Stimulated activated naive B cell treated with anti-CD40 and anti-IgM and Interleukin-4, amounts not matched to agents 10 μg/mL and 1 μg/mL and 100 μg/mL, for 72 hours (primary cell): Measurements from ENCODE around the gene TNS3.
A peak's percentile ranks its signal among the peaks of the same experiment; 100 is the strongest.

Experiments used
- ATAC-seq, 2 donors: fragments of 150-1000 bp; cut with Tn5 transposase; replicated peaks; 2 replicates each; pipeline ENCODE4 v1.10.0; 2021; ENCODE audit warnings: moderate library complexity in 1 of 2
- DNase-seq: peaks from one replicate; pipeline ENCODE4 v3.0.0; 2021
- H3K27ac Mint-ChIP-seq: one replicate; pipeline ENCODE4 v1.8.0; 2022; ENCODE audit warnings: mild to moderate bottlenecking, mixed read lengths
- H3K27me3 Mint-ChIP-seq, 2 donors: one replicate each; pipeline ENCODE4 v1.8.0; 2022; ENCODE audit warnings: mixed read lengths in 2 of 2
- H3K36me3 Mint-ChIP-seq, 2 donors: one replicate each; pipeline ENCODE4 v1.8.0; 2022; ENCODE audit warnings: mixed read lengths in 2 of 2, mild to moderate bottlenecking in 1 of 2
- H3K4me1 Mint-ChIP-seq, 2 donors: one replicate each; pipeline ENCODE4 v1.8.0; 2022; ENCODE audit warnings: mixed read lengths in 2 of 2, mild to moderate bottlenecking in 1 of 2
- H3K4me3 Mint-ChIP-seq, 2 donors: one replicate each; pipeline ENCODE4 v1.8.0; 2022; ENCODE audit warnings: mild to moderate bottlenecking in 2 of 2, mixed read lengths in 2 of 2, moderate library complexity in 1 of 2
- H3K9me3 Mint-ChIP-seq, 2 donors: one replicate each; pipeline ENCODE4 v1.8.0; 2022; ENCODE audit warnings: mixed read lengths in 2 of 2, mild to moderate bottlenecking in 1 of 2

TNS3 gene

GRCh38 chr7:47284691-47285635 lies 296.9 kb downstream of the TNS3 start:
- no peak for ATAC-seq
- DNase-seq, result no peak
- Mint-ChIP-seq H3K4me1 (peaks cover 4 to 7% of the 10 kb centered on the region in 2 donors), H3K27me3 (no peaks in the 10 kb centered on the region), H3K27ac (no peak overlapping the region), H3K36me3 (peaks cover 30 to 62% of the 10 kb centered on the region in 2 donors), H3K9me3 (peaks cover 7% of the 10 kb centered on the region in 2 donors), H3K4me3 (no peak overlapping the region)

DNA sequence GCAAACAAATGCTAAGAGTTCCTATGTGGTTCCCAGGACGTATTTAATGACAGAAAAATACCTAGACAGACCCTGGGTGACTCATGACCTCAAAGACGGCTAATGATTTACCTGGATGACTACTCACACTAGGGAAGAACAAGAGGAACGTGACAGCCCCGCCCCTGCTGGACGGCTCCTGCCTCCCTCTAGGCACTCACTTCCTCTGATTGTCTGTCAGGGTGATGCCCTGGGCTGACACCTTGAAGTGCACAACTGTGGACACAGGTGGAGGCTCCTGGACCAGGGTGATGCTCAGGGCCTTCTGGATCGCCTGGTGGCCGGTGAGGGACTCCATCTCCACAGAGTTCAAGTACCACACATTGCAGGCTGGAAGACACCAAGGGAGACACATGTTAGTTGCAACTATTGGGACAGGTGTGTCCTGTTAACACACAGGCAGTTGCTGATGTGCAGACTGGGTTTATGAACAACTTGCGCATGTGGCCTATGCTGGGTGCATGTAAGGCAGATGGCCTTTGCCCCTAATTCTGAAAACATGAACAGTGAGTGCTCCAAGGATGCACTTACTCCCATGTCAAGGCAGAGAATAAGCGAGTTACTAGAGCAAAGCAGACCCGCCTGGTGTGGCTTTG lies 298.3 kb downstream of the TNS3 start:
- peaks cover 4 to 8% of the 10 kb centered on the region in 2 donors for H3K4me1 Mint-ChIP-seq
- H3K9me3 Mint-ChIP-seq, result peaks cover 7% of the 10 kb centered on the region in 2 donors
- no peak overlapping the region for H3K27ac Mint-ChIP-seq
- DNase-seq (no peak), ATAC-seq (no peak)
- no peaks in the 10 kb centered on the region for H3K27me3 Mint-ChIP-seq
- peaks cover 30 to 65% of the 10 kb centered on the region in 2 donors for H3K36me3 Mint-ChIP-seq
- no peak overlapping the region for H3K4me3 Mint-ChIP-seq

- DNase-seq (no peak), ATAC-seq (no peak)
- H3K4me3 Mint-ChIP-seq, result no peak overlapping the region
- H3K9me3 Mint-ChIP-seq, result peaks cover 7% of the 10 kb centered on the region in 2 donors
- H3K27me3 Mint-ChIP-seq, result no peaks in the 10 kb centered on the region
- no peak overlapping the region for H3K27ac Mint-ChIP-seq
- peaks cover 27 to 64% of the 10 kb centered on the region in 2 donors for H3K36me3 Mint-ChIP-seq
- peaks cover 4 to 8% of the 10 kb centered on the region in 2 donors for H3K4me1 Mint-ChIP-seq
Observed at GRCh38 chr7:47282790-47283496, 299.0 kb downstream of the TNS3 start.

- Mint-ChIP-seq H3K9me3 (peaks cover 7% of the 10 kb centered on the region in 2 donors), H3K36me3 (peaks cover 26 to 64% of the 10 kb centered on the region in 2 donors), H3K4me3 (no peak overlapping the region), H3K27ac (peak overlapping the region; percentile 39), H3K4me1 (peaks cover 4 to 8% of the 10 kb centered on the region in 2 donors), H3K27me3 (no peaks in the 10 kb centered on the region)
- no peak for DNase-seq
- ATAC-seq, result no peak
Observed at GRCh38 chr7:47281966-47282643, 299.8 kb downstream of the TNS3 start.

- Mint-ChIP-seq H3K27me3 (no peaks in the 10 kb centered on the region), H3K4me1 (peaks cover 4 to 8% of the 10 kb centered on the region in 2 donors), H3K27ac (no peak overlapping the region), H3K4me3 (no peak overlapping the region), H3K9me3 (peaks cover 7% of the 10 kb centered on the region in 2 donors), H3K36me3 (peaks cover 22 to 57% of the 10 kb centered on the region in 2 donors)
- no peak for ATAC-seq
- no peak for DNase-seq
Observed at GRCh38 chr7:47281161-47281560, 300.8 kb downstream of the TNS3 start.

DNA sequence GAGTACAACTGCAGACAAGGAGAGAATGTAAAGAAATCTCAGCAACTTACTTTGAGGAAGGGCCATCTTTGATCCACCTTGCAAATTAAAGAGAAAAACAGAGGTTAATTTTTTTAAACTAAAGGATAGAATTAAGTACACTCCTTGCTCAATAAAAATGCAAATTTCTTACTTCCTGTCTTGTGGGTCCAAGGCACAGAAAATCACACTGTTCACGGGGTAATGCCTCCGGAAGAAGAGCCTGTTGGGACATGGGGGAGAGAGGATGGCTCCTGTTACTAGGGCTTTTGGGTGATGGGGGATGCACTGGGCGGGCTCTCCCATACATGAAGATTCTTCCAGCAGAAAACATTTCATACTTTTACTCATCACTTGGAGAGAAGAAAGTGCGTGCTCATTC lies 301.8 kb downstream of the TNS3 start:
- Mint-ChIP-seq H3K4me1 (peaks cover 4 to 8% of the 10 kb centered on the region in 2 donors), H3K9me3 (no peaks in the 10 kb centered on the region), H3K36me3 (peaks cover 14 to 52% of the 10 kb centered on the region in 2 donors), H3K4me3 (no peak overlapping the region), H3K27me3 (no peaks in the 10 kb centered on the region), H3K27ac (no peak overlapping the region)
- DNase-seq (no peak), ATAC-seq (no peak)

- no peak overlapping the region for H3K27ac Mint-ChIP-seq
- H3K36me3 Mint-ChIP-seq, result peaks cover 8 to 43% of the 10 kb centered on the region in 2 donors
- no peaks in the 10 kb centered on the region for H3K9me3 Mint-ChIP-seq
- H3K4me3 Mint-ChIP-seq, result no peak overlapping the region
- no peaks in the 10 kb centered on the region for H3K27me3 Mint-ChIP-seq
- ATAC-seq (no peak), DNase-seq (no peak)
- H3K4me1 Mint-ChIP-seq, result peaks cover 4 to 8% of the 10 kb centered on the region in 2 donors
Observed at GRCh38 chr7:47278043-47278442, 303.9 kb downstream of the TNS3 start.

- no peak for DNase-seq
- H3K4me3 Mint-ChIP-seq, result no peak overlapping the region
- H3K27me3 Mint-ChIP-seq, result no peaks in the 10 kb centered on the region
- H3K36me3 Mint-ChIP-seq, result peaks cover 8 to 37% of the 10 kb centered on the region in 2 donors
- no peaks in the 10 kb centered on the region for H3K9me3 Mint-ChIP-seq
- ATAC-seq, result no peak
- H3K27ac Mint-ChIP-seq, result peak overlapping the region; percentile 53
- peaks cover 4 to 8% of the 10 kb centered on the region in 2 donors for H3K4me1 Mint-ChIP-seq
Observed at GRCh38 chr7:47277321-47277781, 304.6 kb downstream of the TNS3 start.

- Mint-ChIP-seq H3K4me3 (no peak overlapping the region), H3K4me1 (no peaks in the 10 kb centered on the region), H3K27ac (no peak overlapping the region), H3K27me3 (no peaks in the 10 kb centered on the region), H3K9me3 (peaks cover 0 to 3% of the 10 kb centered on the region in 2 donors), H3K36me3 (peaks cover 0 to 12% of the 10 kb centered on the region in 2 donors)
- DNase-seq, result no peak
- no peak for ATAC-seq
Observed at GRCh38 chr7:47273974-47274766, 307.7 kb downstream of the TNS3 start.

DNA sequence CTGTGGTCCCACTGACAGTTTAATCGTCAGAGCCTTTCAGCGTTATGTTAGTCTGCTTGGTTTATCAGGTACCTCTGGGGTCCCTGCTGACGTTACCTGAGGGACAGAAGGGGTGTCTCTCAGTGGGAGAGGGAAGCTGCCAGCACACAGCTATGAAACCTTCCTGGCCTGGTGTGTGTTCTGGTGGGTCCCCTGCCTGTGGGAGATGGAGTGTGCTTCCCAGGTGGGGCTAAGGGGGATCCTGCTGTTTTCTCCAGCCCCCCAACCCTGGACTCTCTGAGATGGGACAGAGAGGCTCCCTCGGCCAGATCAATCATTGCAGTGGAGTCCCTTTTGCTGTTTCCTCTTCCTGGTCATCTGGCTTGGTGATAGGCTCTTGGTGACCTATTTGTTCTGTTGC lies 308.8 kb downstream of the TNS3 start:
- no peaks in the 10 kb centered on the region for H3K27me3 Mint-ChIP-seq
- H3K4me1 Mint-ChIP-seq, result no peaks in the 10 kb centered on the region
- H3K36me3 Mint-ChIP-seq, result peaks cover 0 to 10% of the 10 kb centered on the region in 2 donors
- no peak overlapping the region for H3K27ac Mint-ChIP-seq
- DNase-seq, result no peak
- H3K9me3 Mint-ChIP-seq, result peaks cover 0 to 3% of the 10 kb centered on the region in 2 donors
- H3K4me3 Mint-ChIP-seq, result no peak overlapping the region
- no peak for ATAC-seq

DNA sequence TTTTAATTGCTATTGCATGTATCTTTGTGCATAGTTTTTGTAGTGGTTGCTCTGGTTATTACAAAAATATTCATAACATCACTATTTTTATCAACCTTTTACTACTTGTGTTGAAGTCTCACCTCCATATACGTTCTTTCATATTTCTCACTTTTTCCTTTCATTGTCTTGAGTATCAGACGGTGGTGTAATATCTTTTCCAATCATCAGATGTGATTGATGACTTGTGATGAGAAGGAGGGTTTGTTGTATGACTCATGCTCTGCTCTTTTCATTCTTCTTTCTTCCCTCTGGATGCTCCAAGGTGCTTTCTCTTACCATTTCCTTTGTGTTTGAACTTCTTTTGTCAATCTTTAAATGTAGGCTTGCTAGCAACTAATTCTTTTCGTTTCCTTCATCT lies 310.2 kb downstream of the TNS3 start:
- no peak overlapping the region for H3K27ac Mint-ChIP-seq
- no peak for ATAC-seq
- peaks cover 0 to 3% of the 10 kb centered on the region in 2 donors for H3K9me3 Mint-ChIP-seq

DNA sequence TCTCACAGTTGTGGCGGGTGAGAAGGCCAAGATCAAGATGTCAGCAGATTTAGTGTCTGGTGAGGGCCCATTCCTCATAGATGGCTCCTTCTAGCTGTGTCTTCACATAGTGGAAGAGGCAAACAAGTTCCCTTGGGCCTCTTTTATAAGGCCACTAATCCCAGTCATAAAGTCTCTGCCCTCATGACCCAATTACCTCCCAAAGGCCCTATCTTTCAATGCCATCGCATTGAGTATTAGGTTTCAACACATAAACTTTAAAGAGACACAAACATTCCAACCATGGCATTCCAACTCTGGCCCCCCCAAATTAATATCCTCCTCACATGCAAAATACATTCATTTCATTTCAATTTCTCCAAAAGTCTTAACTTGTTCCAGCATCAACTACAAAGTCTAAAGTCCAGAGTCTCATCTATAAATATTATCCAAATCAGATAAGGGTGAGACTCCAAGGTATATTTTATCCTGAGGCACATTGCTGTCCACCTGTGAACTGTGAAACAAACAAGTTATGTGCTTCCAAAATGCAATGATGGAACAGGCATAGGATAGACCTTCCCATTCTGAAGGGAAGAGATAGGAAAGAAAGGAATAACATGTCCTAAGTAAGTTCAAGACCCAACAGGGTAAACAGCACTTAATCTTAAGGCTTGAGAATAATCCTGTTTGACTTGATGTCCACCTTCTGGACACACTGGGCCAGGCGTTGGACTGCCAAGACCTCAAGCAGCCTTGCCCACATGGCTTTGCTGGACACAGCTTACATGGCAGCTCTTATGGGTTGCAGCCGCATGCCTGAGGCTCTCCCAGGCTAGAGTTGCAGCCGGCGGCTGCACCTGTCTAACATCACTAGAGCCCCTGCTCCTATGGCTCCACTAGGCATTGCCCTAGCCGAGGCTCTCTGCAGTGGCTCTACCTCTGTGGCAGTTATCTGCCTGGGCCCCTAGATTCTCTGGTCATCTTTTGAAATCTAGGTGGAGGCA lies 312.8 kb downstream of the TNS3 start:
- ATAC-seq (no peak), DNase-seq (no peak)
- H3K4me1 Mint-ChIP-seq, result peaks cover 0 to 7% of the 10 kb centered on the region in 2 donors
- no peak overlapping the region for H3K27ac Mint-ChIP-seq
- no peaks in the 10 kb centered on the region for H3K27me3 Mint-ChIP-seq
- no peak overlapping the region for H3K4me3 Mint-ChIP-seq
- no peaks in the 10 kb centered on the region for H3K36me3 Mint-ChIP-seq
- peaks cover 0 to 3% of the 10 kb centered on the region in 2 donors for H3K9me3 Mint-ChIP-seq

More for the DNA sequence above, 310.2 kb downstream of the TNS3 start:
- H3K4me3 Mint-ChIP-seq, result no peak overlapping the region
- DNase-seq, result no peak
- H3K36me3 Mint-ChIP-seq, result peaks cover 0 to 4% of the 10 kb centered on the region in 2 donors
- peaks cover 0 to under 1% of the 10 kb centered on the region in 2 donors for H3K4me1 Mint-ChIP-seq
- no peaks in the 10 kb centered on the region for H3K27me3 Mint-ChIP-seq
